Measurements from ENCODE around the gene FGFRL1. TPM values are rescaled to one million over a fixed set of nuclear protein-coding genes. Genes with fewer than 3 reads are reported as not detected.

Gene FGFRL1
- 12.6 TPM for polyA plus RNA-seq
- long read RNA-seq, donor 1, result 0 reads
- long read RNA-seq, donor 2, partial matches to known transcripts, result 16 of 18 reads
- long read RNA-seq, donor 2, other reads (novel, unspliced or antisense), result 0 of 18 reads
- long read RNA-seq, donor 3, result 0 reads
- long read RNA-seq, donor 4, partial matches to known transcripts, result 0 of 1 reads
- long read RNA-seq, donor 4, other reads (novel, unspliced or antisense), result 0 of 1 reads
- long read RNA-seq, donor 5, partial matches to known transcripts, result 0 of 1 reads
- long read RNA-seq, donor 5, other reads (novel, unspliced or antisense), result 0 of 1 reads
- long read RNA-seq, donor 6, result 0 reads
- long read RNA-seq, donor 7, partial matches to known transcripts, result 0 of 1 reads
- long read RNA-seq, donor 7, other reads (novel, unspliced or antisense), result 0 of 1 reads
- long read RNA-seq, donor 8, partial matches to known transcripts, result 0 of 2 reads
- long read RNA-seq, donor 8, other reads (novel, unspliced or antisense), result 0 of 2 reads
- long read RNA-seq, donor 9, result 0 reads
- long read RNA-seq, donor 10, partial matches to known transcripts, result 0 of 1 reads
- long read RNA-seq, donor 10, other reads (novel, unspliced or antisense), result 0 of 1 reads
- long read RNA-seq, donor 11, partial matches to known transcripts, result 0 of 1 reads
- long read RNA-seq, donor 11, other reads (novel, unspliced or antisense), result 0 of 1 reads

- Histone ChIP-seq H3K36me3 (ENCODE audit: control insufficient read depth, insufficient read depth, low read length) (peaks cover 3% of the 10 kb centered on the region), H3K4me3 (ENCODE audit: low read length) (peak within 1 kb of the TSS; percentile 51), H3K27ac (ENCODE audit: low read length) (peak within 1 kb of the TSS; percentile 62), H3K4me1 (ENCODE audit: control insufficient read depth, insufficient read depth, low read length) (peaks cover 29% of the 10 kb centered on the region), H3K9me3 (ENCODE audit: control insufficient read depth, low read depth, low read length) (peaks cover 4% of the 10 kb centered on the region), H3K27me3 (ENCODE audit: control insufficient read depth, insufficient read depth, low read length) (peaks cover 35% of the 10 kb centered on the region)
- WGBS (ENCODE audit: insufficient coverage, low lambda C conversion rate), result no CpG with 5 or more reads among the region's 89 CpGs
- DNase-seq, result peak; percentile 75 to 87
These were observed at the start of gene FGFRL1 for GRCh38 chr4:1011022-1011665. TSS of gene FGFRL1 (plus strand) at chr4:1011626. CDS start at chr4:1012486, 860 bp downstream.

- no peak for DNase-seq
- no peak overlapping the region for H3K27ac ChIP-seq (ENCODE audit: low read length)
- no peak overlapping the region for H3K4me3 ChIP-seq (ENCODE audit: low read length)
- H3K9me3 ChIP-seq (ENCODE audit: control insufficient read depth, low read depth, low read length), result peaks cover 8% of the 10 kb centered on the region
- peaks cover 5% of the 10 kb centered on the region for H3K27me3 ChIP-seq (ENCODE audit: control insufficient read depth, insufficient read depth, low read length)
- no CpG with 5 or more reads among the region's 54 CpGs for WGBS (ENCODE audit: insufficient coverage, low lambda C conversion rate)
- peaks cover 73% of the 10 kb centered on the region for H3K36me3 ChIP-seq (ENCODE audit: control insufficient read depth, insufficient read depth, low read length)
- no peaks in the 10 kb centered on the region for H3K4me1 ChIP-seq (ENCODE audit: control insufficient read depth, insufficient read depth, low read length)
These were observed 48.9 kb upstream of the FGFRL1 start for GRCh38 chr4:962231-963208.

- Histone ChIP-seq H3K36me3 (ENCODE audit: control insufficient read depth, insufficient read depth, low read length) (peaks cover 70% of the 10 kb centered on the region), H3K9me3 (ENCODE audit: control insufficient read depth, low read depth, low read length) (peaks cover 3% of the 10 kb centered on the region), H3K27ac (ENCODE audit: low read length) (no peak overlapping the region), H3K27me3 (ENCODE audit: control insufficient read depth, insufficient read depth, low read length) (peaks cover 14% of the 10 kb centered on the region), H3K4me1 (ENCODE audit: control insufficient read depth, insufficient read depth, low read length) (peaks cover 3% of the 10 kb centered on the region), H3K4me3 (ENCODE audit: low read length) (no peak overlapping the region)
- no CpG with 5 or more reads among the region's 39 CpGs for WGBS (ENCODE audit: insufficient coverage, low lambda C conversion rate)
- no peak for DNase-seq
These were observed 47.9 kb upstream of the FGFRL1 start for GRCh38 chr4:963276-964225.

GRCh38 chr4:964346-965025, 46.9 kb upstream of the FGFRL1 start:
- peaks cover 62% of the 10 kb centered on the region for H3K36me3 ChIP-seq (ENCODE audit: control insufficient read depth, insufficient read depth, low read length)
- no peak overlapping the region for H3K4me3 ChIP-seq (ENCODE audit: low read length)
- WGBS (ENCODE audit: insufficient coverage, low lambda C conversion rate), result no CpG with 5 or more reads among the region's 23 CpGs
- no peak for DNase-seq
- peaks cover 10% of the 10 kb centered on the region for H3K4me1 ChIP-seq (ENCODE audit: control insufficient read depth, insufficient read depth, low read length)
- H3K27ac ChIP-seq (ENCODE audit: low read length), result no peak overlapping the region
- peaks cover 16% of the 10 kb centered on the region for H3K27me3 ChIP-seq (ENCODE audit: control insufficient read depth, insufficient read depth, low read length)
- peaks cover 3% of the 10 kb centered on the region for H3K9me3 ChIP-seq (ENCODE audit: control insufficient read depth, low read depth, low read length)

GRCh38 chr4:965048-965765, 46.2 kb upstream of the FGFRL1 start:
- Histone ChIP-seq H3K9me3 (ENCODE audit: control insufficient read depth, low read depth, low read length) (peaks cover 3% of the 10 kb centered on the region), H3K27me3 (ENCODE audit: control insufficient read depth, insufficient read depth, low read length) (peaks cover 16% of the 10 kb centered on the region), H3K27ac (ENCODE audit: low read length) (no peak overlapping the region), H3K4me3 (ENCODE audit: low read length) (no peak overlapping the region), H3K4me1 (ENCODE audit: control insufficient read depth, insufficient read depth, low read length) (peaks cover 12% of the 10 kb centered on the region), H3K36me3 (ENCODE audit: control insufficient read depth, insufficient read depth, low read length) (peaks cover 59% of the 10 kb centered on the region)
- DNase-seq, result no peak
- WGBS (ENCODE audit: insufficient coverage, low lambda C conversion rate), result no CpG with 5 or more reads among the region's 26 CpGs

GRCh38 chr4:965766-966134, 45.7 kb upstream of the FGFRL1 start:
- no peak overlapping the region for H3K4me3 ChIP-seq (ENCODE audit: low read length)
- peaks cover 17% of the 10 kb centered on the region for H3K4me1 ChIP-seq (ENCODE audit: control insufficient read depth, insufficient read depth, low read length)
- H3K36me3 ChIP-seq (ENCODE audit: control insufficient read depth, insufficient read depth, low read length), result peaks cover 57% of the 10 kb centered on the region
- H3K27ac ChIP-seq (ENCODE audit: low read length), result no peak overlapping the region
- H3K9me3 ChIP-seq (ENCODE audit: control insufficient read depth, low read depth, low read length), result peaks cover 3% of the 10 kb centered on the region
- WGBS (ENCODE audit: insufficient coverage, low lambda C conversion rate), result no CpG with 5 or more reads among the region's 21 CpGs
- DNase-seq, result no peak
- H3K27me3 ChIP-seq (ENCODE audit: control insufficient read depth, insufficient read depth, low read length), result peaks cover 16% of the 10 kb centered on the region

GRCh38 chr4:966266-967112, 44.9 kb upstream of the FGFRL1 start:
- Histone ChIP-seq H3K4me1 (ENCODE audit: control insufficient read depth, insufficient read depth, low read length) (peaks cover 25% of the 10 kb centered on the region), H3K27me3 (ENCODE audit: control insufficient read depth, insufficient read depth, low read length) (peaks cover 16% of the 10 kb centered on the region), H3K9me3 (ENCODE audit: control insufficient read depth, low read depth, low read length) (peaks cover 3% of the 10 kb centered on the region), H3K27ac (ENCODE audit: low read length) (no peak overlapping the region), H3K36me3 (ENCODE audit: control insufficient read depth, insufficient read depth, low read length) (peaks cover 52% of the 10 kb centered on the region), H3K4me3 (ENCODE audit: low read length) (no peak overlapping the region)
- no CpG with 5 or more reads among the region's 48 CpGs for WGBS (ENCODE audit: insufficient coverage, low lambda C conversion rate)
- DNase-seq, result no peak
